Measurements from ENCODE around the gene DLEC1.

- TF ChIP-seq POLR2AphosphoS5 (IDR thresholded peaks at IDR 0.05; ENCODE audit: low read depth, low read length) (no peak), POLR2A (IDR thresholded peaks at IDR 0.05; ENCODE audit: low read depth, low read length) (no peak), TAF1 (IDR thresholded peaks at IDR 0.05; ENCODE audit: borderline replicate concordance, low read depth, low read length) (no peak)
Observed at GRCh38 chr3:38140326-38141172, 101.5 kb downstream of the DLEC1 start.

All from GM12892 (cell line).